Activated CD8-positive, alpha-beta memory T cell treated with anti-CD3 and anti-CD28 coated beads, Interleukin-2, amount 50 U/mL, for 1 hour (primary cell): ENCODE data around the gene COL6A1.
A peak's percentile ranks its signal among the peaks of the same experiment; 100 is the strongest.
"Not testable (repeated sequence)": the region's sequence is repeated elsewhere in the genome, so short reads cannot be mapped to it uniquely, and the experiment has no call there.

ENCODE experiments used
- DNase-seq: peaks from one replicate; pipeline ENCODE4 v3.0.0-alpha.2; 2020; ENCODE audit errors: extremely low read depth

Gene COL6A1

DNA sequence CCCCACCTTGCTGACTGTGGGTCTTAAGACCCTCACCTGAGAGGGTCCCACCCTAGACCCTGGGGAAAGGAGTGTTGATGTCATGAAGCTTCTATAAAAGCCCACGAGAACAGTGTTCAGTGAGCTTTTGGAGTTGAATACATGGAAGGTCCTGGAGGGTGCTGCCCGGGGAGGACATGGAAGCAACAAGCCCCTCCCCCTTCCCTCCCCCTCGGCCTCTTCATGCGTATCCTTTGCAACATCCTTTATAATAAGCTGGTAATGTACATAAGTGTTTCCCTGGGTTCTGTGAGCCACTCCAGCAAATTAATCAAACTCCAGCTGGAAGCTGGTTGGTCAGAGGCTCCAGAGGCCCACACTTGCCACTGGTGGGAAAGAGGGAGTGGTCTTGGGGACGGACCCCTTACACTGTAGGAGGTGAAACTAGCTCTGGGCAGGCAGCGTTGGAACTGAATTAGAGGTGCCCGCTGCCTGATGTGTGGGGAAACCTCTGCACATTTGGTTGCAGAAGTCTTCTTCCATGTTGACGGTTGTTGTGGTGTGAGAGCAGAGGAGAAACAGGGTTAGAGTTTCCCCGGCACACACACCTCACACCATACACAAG, 14.7 kb upstream of the COL6A1 start:
- DNase-seq, result no peak

GRCh38 chr21:45969921-45970673, 11.5 kb upstream of the COL6A1 start:
- DNase-seq, result no peak

- no peak for DNase-seq
Measured at GRCh38 chr21:45970674-45971615, 10.6 kb upstream of the COL6A1 start.

DNA sequence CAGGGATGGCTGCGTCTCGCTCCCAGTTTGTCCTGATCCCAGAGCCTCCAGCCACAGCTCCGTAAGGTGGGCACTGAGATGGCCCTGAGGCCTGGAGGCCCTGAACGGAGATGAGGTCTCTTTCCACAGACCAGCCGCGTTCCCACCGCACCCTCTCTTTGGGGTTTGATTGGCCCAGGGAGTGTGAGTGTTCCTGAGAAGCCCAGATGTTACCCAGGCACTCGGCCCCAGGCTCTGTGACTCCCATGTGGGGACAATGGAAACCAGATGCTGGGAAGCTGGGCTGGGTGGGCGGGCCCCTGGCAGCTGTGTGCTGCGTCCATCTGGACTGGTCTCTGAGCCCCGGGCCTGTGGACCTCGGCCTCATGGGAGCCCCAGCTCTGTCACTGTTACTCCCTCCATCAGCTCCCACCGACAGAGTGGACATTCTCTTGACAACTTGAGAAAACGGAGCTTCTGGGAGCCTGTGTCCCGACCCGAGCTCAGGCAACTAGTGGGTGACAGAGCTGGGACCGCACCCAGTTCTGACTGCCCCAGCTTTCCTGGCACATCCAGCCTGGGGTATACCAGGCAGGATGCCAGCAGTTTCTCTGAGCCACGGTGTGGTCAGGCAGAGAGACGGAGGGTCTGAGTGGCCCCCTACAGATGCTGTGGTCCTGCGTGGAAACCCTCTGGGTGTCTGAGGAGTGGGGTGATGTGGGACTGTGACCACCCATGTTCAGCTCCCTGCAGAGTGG, 9.8 kb upstream of the COL6A1 start:
- DNase-seq, result no peak

GRCh38 chr21:45972353-45972715, 9.2 kb upstream of the COL6A1 start:
- no peak for DNase-seq

DNA sequence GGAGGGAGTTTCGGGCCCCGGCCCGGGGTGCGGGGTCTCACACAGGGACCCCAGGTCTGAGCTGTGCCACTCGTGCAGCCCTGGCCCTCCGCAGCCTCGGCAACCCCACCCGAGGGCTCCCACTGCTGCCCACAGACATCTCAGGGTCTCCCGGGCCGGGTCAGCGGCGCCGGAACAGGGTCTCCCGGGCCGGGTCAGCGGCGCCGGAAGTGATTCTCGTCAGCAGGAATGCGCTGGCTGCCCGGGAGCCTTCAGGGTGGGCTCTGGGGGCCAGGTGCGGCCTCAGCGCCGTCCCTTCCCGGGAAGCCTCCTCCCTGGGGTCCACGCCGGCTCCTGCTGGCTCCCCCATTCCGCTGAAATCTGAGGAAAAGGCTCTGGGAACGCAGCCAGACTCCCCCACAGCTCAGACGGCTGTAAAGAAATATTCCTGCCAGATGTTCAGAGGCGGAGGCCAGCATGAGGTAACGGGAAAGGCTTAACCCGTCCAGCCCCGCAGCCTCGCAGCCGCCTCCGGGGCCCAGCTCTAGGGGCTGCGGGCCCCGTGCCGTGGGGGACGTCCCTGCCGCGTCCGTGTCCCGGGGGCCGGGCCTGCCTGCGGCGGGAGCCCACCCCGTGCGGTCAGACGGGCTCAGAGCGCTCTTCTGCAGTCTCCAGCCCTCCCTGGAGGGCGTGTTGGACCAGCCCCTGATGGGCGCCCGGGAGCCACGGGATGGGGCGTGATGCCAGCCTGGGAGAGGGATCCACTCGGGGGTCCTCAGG, 8.7 kb upstream of the COL6A1 start:
- DNase-seq, result no peak

GRCh38 chr21:45973475-45974072, 8.0 kb upstream of the COL6A1 start:
- DNase-seq, result peak; percentile 74

- DNase-seq, result no peak
Measured at GRCh38 chr21:45974073-45975019, 7.2 kb upstream of the COL6A1 start.

DNA sequence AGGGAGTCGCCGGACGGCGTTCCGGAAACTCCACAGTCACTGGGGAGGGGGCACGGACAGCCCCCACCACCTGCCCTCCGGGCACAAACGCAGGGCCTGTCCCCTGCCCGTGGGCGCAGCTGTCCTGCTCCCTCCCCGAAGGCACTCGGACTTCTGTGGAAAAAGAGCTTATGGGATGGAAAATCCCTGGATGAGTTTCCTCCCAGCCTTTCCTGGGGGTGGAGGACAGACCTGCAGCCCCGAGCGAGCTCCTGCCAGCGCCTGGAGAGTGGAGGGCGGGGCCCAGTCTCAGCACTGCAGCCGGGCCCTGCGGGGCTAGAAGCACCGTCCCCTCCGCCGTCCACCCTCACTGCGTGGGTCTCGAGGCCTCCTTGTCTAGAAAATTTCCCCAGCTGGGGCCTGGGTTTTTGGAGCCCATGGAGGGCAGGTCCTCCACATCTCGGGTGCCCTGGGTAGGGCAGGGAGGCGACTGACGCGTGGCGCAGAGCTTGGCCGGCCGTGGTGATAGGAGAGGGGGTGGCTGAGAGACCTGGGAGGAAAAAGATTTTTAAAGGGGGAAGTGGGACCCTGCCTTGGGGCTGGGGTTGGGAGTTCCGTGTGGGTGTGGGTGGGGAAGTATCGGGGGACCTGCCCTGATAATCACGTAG, 6.4 kb upstream of the COL6A1 start:
- DNase-seq, result no peak

DNA sequence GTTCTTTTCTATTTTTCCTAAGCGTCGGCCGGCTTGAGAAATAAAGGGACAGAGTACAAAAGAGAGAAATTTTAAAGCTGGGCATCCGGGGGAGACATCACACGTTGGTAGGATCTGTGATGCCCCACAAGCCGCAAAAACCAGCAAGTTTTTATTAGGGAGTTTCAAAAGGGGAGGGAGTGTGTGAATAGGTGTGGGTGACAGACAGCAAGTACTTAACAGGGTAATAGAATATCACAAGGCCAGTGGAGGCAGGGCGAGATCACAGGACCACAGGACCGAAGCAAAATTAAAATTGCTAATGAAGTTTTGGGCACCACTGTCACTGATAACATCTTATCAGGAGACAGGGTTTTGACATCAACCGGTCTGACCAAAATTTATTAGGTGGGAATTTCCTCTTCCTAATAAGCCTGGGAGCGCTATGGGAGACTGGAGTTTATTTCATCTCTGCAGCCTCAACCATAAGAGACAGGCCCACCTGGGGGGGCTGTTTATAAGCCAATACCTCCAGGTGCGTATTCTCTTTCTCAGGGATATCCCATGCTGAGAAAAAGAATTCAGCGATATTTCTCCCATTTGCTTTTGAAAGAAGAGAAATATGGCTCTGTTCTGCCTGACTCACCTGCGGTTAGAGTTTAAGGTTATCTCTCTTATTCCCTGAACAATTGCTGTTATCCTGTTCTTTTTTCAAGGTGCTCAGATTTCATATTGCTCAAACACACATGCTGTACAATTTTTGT, 5.7 kb upstream of the COL6A1 start:
- DNase-seq, result not testable (repeated sequence)

DNA sequence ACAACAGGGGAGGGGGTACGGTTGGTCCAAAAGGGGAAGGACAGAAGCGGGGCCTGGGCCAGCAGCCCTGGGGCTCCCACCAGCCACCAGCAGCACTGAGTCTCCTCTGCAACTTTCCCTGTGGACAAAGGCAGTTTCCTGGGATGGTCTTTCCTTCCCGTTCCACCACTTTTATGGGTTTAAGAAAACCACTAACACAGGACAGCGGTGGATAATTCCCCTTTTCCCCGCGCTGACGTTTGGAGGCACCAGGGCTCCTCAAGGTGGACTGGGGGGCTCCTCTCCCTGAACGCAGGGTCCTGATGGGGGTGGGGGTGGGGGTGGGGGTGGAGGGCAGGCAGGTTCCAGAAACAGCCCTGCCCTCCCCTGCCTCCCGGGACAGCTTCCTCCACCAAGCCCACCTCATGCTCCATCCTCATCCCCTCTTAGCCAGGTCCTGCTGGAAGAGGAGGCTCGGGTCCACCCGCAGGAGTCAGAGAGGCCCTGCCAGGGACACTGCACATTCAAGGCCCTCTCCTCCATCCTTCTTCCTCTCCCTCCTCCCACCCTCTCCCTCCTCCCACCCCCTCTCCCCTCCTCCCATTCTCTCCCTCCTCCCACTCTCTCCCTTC, 4.8 kb upstream of the COL6A1 start:
- no peak for DNase-seq

DNA sequence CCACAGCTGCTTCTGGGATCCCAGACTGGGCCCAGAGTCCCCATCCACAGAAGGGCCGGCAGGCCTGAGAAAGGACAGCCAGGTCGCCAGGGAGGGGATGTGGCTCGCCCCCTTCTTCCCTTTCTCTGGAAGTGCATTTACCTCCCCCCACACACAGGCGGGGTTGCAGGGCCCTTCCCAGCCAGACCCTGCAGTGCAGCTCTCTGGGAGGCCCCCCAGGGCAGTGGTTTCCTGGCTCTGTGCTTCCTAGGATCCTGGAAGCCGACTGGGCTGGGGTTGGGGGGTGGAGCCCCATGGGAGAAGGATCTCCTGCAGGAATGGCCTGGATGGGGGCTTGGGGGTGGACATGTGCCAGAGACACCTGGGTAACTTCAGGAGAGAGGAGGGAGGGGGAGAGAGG, 4.2 kb upstream of the COL6A1 start:
- DNase-seq, result no peak

DNA sequence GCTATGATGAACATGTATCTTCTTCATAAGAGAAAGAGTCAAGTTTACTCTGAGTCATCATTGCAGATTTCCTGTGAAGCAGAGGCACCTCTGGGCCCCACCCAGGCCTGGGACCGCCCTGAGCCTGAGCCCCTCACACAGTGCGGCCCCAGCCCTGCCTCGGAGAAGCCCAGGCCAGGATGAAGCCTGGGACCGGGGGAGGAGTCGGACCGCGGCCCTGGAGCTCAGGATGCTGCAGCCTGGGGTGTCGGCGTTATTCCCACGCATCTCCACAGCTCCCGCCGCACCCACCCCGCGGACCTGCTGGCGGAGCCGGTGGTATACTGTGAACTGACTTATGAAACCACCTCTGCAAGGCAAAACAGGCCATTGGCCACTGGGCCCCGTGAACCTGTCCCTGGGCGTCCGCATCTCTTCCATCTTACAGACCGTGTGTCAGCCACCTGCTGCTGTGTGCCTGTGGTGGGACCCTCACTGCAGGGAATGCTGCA, 2.4 kb upstream of the COL6A1 start:
- no peak for DNase-seq

DNA sequence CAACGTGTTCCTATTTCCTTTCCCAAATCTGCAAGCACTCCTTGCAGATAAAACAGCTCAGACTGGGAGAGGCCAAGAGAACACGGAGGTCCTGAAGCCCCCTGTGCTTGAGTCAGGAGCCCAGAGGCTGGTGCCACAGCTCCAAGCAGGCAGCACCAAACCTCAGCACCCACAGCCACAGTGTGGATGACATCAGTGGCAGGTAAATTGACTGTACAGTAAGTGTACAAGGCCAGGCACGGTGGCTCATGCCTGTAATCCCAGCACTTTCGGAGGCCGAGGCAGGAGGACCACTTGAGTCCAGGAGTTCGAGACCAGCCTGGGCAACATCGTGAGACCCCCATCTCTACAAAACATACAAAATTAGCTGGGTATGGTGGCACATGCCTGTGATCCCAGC, 1.9 kb upstream of the COL6A1 start:
- no peak for DNase-seq

- DNase-seq, result no peak
Measured at GRCh38 chr21:45980271-45980670, 1.3 kb upstream of the COL6A1 start.

DNA sequence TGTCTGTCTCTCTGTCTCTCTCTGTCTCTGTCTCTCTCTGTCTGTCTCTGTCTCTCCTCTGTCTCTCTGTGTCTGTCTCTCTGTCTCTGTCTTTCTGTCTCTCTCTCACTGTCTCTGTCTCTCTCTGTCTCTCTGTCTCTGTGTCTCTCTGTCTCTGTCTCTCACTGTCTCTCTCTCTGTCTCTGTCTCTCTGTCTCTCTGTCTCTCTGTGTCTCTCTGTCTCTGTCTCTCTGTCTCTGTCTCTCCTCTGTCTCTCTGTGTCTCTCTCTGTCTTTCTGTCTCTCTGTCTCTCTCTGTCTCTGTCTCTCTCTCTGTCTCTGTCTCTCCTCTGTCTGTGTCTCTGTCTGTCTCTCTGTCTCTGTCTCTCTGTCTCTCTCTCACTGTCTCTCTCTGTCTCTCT, 873 bp upstream of the COL6A1 start:
- DNase-seq, result no peak

DNA sequence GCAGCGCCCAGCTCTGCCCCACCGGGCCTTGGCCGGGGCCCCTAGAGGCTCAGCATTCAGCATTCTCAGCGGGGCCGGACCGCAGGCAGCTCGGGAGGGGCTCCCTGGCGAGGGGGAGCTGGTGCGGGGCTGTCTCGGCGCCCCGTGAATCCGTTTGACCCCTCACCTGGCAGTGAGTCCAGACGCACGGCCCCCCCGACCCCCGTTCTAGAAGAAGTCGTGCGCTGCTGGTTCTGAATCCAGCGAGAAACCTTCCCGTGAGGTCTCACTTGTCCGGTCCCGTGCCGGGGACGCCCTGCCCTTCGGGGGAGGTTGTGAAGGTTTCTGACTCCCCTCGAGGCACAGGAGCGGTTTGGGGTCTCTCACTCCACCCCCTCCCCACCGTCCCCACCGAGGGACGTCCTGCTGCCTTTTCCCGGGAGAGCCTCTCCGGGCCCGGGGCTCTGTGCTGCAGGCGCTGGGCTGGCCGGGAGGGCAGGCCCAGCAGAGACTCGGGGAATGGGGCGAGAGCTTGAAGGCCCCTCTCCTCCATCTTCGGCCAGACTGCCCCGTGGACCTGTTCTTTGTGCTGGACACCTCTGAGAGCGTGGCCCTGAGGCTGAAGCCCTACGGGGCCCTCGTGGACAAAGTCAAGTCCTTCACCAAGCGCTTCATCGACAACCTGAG, 655 bp downstream of the COL6A1 start:
- no peak for DNase-seq
